ENCODE measurements around the gene NOL6.

Gene NOL6

GRCh38 chr9:33414889-33415500 is 58.7 kb downstream of the NOL6 start:
- peak overlapping the region; percentile 70 for H3K27ac ChIP-seq
- ChIA-PET CTCF (interaction anchor here (0.7 to 2.0 kb wide), 4 partner anchors 11 to 259 kb away, joined by 3 to 11 read pairs (median 8); no protein-coding TSS in a partner anchor), POLR2A (ENCODE audit: low non-redundant PET) (no interaction called here)
- no peak for DNase-seq (ENCODE audit: low spot score)
- TF ChIP-seq, protein P1, sequence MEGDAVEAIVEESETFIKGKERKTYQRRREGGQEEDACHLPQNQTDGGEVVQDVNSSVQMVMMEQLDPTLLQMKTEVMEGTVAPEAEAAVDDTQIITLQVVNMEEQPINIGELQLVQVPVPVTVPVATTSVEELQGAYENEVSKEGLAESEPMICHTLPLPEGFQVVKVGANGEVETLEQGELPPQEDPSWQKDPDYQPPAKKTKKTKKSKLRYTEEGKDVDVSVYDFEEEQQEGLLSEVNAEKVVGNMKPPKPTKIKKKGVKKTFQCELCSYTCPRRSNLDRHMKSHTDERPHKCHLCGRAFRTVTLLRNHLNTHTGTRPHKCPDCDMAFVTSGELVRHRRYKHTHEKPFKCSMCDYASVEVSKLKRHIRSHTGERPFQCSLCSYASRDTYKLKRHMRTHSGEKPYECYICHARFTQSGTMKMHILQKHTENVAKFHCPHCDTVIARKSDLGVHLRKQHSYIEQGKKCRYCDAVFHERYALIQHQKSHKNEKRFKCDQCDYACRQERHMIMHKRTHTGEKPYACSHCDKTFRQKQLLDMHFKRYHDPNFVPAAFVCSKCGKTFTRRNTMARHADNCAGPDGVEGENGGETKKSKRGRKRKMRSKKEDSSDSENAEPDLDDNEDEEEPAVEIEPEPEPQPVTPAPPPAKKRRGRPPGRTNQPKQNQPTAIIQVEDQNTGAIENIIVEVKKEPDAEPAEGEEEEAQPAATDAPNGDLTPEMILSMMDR (conservative IDR thresholded peaks at IDR 0.05; ENCODE audit: low read depth): no peak

GRCh38 chr9:33414268-33414667 is 59.5 kb downstream of the NOL6 start:
- ChIA-PET POLR2A (ENCODE audit: low non-redundant PET) (no interaction called here), CTCF (interaction anchor here (1.6 to 2.0 kb wide), 3 partner anchors 10 to 52 kb away, joined by 4 to 11 read pairs (median 5); no protein-coding TSS in a partner anchor)
- no peak for DNase-seq (ENCODE audit: low spot score)
- H3K27ac ChIP-seq: peak overlapping the region; percentile 70
- TF ChIP-seq, protein P1 (conservative IDR thresholded peaks at IDR 0.05; ENCODE audit: low read depth): no peak
